K562 (cell line): Measurements from ENCODE around the gene YES1.

ENCODE experiments used
- EP300 ChIP-seq: IDR thresholded peaks from 2 replicates; pipeline ENCODE4 v1.6.1; 2012; ENCODE audit warnings: low read length, improper control_type of control experiment
- JUN ChIP-seq, 2 experiments: sonication (generic) in 1 of 2; formaldehyde crosslinking in 1 of 2; IDR thresholded peaks; 2 replicates each; pipeline versions ENCODE4 v1.6.1 to v1.8.0; 2012 to 2022; ENCODE audit warnings: borderline replicate concordance in 2 of 2, mild to moderate bottlenecking in 2 of 2, improper control_type of control experiment in 1 of 2, low read depth in 1 of 2, low read length in 1 of 2, missing genetic modification reagents in 1 of 2
- NR2F6 ChIP-seq: fragments of 450-650 bp; formaldehyde crosslinking; IDR thresholded peaks from 2 replicates; pipeline ENCODE4 v1.4.0; 2020; ENCODE audit warnings: mild to moderate bottlenecking
- TBP ChIP-seq: optimal IDR thresholded peaks from 2 replicates; pipeline ENCODE3; 2011; ENCODE audit warnings: low read depth, low read length, improper control_type of control experiment
- YBX1 ChIP-seq: fragments of 450-650 bp; IDR thresholded peaks from 2 replicates; pipeline ENCODE4 v1.7.1; 2016; ENCODE audit warnings: mild to moderate bottlenecking
- YY1 ChIP-seq, 3 experiments: IDR thresholded peaks; 2 replicates each; pipeline ENCODE4 v1.6.1; 2011; ENCODE audit warnings: low read length in 2 of 3, mild to moderate bottlenecking in 2 of 3, moderate library complexity in 2 of 3, borderline replicate concordance in 1 of 3, control low read depth in 1 of 3, low read depth in 1 of 3; ENCODE audit not compliant: insufficient read depth in 3 of 3, insufficient replicate concordance in 2 of 3, control insufficient read depth in 1 of 3, insufficient read length in 1 of 3; ENCODE audit errors: extremely low read depth in 1 of 3
- ZBTB1 ChIP-seq: sonication (generic); formaldehyde crosslinking; IDR thresholded peaks from 2 replicates; pipeline ENCODE4 v1.8.1; 2023; ENCODE audit warnings: missing genetic modification reagents, low read depth, mild to moderate bottlenecking, borderline replicate concordance
- TF ChIP-seq, protein P1 (sequence below), 3 experiments: IDR thresholded peaks in 2 of 3; conservative IDR thresholded peaks in 1 of 3; 2 replicates each; pipeline ENCODE4 v1.5.1; 2011 to 2012; ENCODE audit warnings: low read length in 3 of 3, mild to moderate bottlenecking in 3 of 3, control low read depth in 2 of 3, improper control_type of control experiment in 1 of 3, inconsistent platforms in 1 of 3, low read depth in 1 of 3, mixed read lengths in 1 of 3, moderate library complexity in 1 of 3; ENCODE audit not compliant: insufficient read depth in 2 of 3

- TF ChIP-seq JUN (IDR thresholded peaks at IDR 0.05; ENCODE audit: borderline replicate concordance, low read depth, low read length) (no peak), JUN (CRISPR knock-in tag; IDR thresholded peaks at IDR 0.05; ENCODE audit: borderline replicate concordance) (no peak), YBX1 (no peak), ZBTB1 (no peak), TBP (no peak), NR2F6 (CRISPR knock-in tag) (no peak), EP300 (no peak), YY1 (IDR thresholded peaks at IDR 0.05; ENCODE audit: borderline replicate concordance in 1 of 3, control insufficient read depth in 1 of 3, extremely low read depth in 1 of 3, insufficient read depth in 3 of 3, insufficient read length in 1 of 3, insufficient replicate concordance in 2 of 3, low read depth in 1 of 3, low read length in 2 of 3) (no peak)
- TF ChIP-seq, protein P1, sequence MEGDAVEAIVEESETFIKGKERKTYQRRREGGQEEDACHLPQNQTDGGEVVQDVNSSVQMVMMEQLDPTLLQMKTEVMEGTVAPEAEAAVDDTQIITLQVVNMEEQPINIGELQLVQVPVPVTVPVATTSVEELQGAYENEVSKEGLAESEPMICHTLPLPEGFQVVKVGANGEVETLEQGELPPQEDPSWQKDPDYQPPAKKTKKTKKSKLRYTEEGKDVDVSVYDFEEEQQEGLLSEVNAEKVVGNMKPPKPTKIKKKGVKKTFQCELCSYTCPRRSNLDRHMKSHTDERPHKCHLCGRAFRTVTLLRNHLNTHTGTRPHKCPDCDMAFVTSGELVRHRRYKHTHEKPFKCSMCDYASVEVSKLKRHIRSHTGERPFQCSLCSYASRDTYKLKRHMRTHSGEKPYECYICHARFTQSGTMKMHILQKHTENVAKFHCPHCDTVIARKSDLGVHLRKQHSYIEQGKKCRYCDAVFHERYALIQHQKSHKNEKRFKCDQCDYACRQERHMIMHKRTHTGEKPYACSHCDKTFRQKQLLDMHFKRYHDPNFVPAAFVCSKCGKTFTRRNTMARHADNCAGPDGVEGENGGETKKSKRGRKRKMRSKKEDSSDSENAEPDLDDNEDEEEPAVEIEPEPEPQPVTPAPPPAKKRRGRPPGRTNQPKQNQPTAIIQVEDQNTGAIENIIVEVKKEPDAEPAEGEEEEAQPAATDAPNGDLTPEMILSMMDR (IDR thresholded peaks at IDR 0.05 in 2 of 3, conservative IDR thresholded peaks at IDR 0.05 in 1 of 3; ENCODE audit: insufficient read depth in 2 of 3, low read depth in 1 of 3, low read length in 3 of 3): no peak
These were observed 44.8 kb downstream of the YES1 start for GRCh38 chr18:767084-767882.
